EH (cell line): ENCODE data around the gene AOAH.
"Not testable (repeated sequence)": the region's sequence is repeated elsewhere in the genome, so short reads cannot be mapped to it uniquely, and the experiment has no call there.

Source experiments
- DNase-seq: peaks from one replicate; pipeline ENCODE4 v3.0.0-alpha.2; 2015; ENCODE audit warnings: low read depth

AOAH gene

GRCh38 chr7:36657036-36657660 is 67.1 kb downstream of the AOAH start:
- no peak for DNase-seq

GRCh38 chr7:36654436-36654835 is 69.9 kb downstream of the AOAH start:
- DNase-seq = no peak

GRCh38 chr7:36653663-36654355 is 70.5 kb downstream of the AOAH start:
- no peak for DNase-seq

- peak; percentile 63 for DNase-seq
Measured at GRCh38 chr7:36653008-36653662, 71.2 kb downstream of the AOAH start.

- DNase-seq = no peak
Measured at GRCh38 chr7:36652431-36652830, 71.9 kb downstream of the AOAH start.

GRCh38 chr7:36651404-36651803 is 72.9 kb downstream of the AOAH start:
- DNase-seq = peak; percentile 81

GRCh38 chr7:36650766-36651312 is 73.5 kb downstream of the AOAH start:
- no peak for DNase-seq

- DNase-seq = no peak
Measured at GRCh38 chr7:36650320-36650719, 74.0 kb downstream of the AOAH start.

GRCh38 chr7:36649319-36649718 is 75.0 kb downstream of the AOAH start:
- not testable (repeated sequence) for DNase-seq

- DNase-seq = no peak
Measured at GRCh38 chr7:36648441-36648840, 75.9 kb downstream of the AOAH start.

- no peak for DNase-seq
Measured at GRCh38 chr7:36644625-36645422, 79.5 kb downstream of the AOAH start.

GRCh38 chr7:36642414-36642813 is 81.9 kb downstream of the AOAH start:
- no peak for DNase-seq

- DNase-seq = no peak
Measured at GRCh38 chr7:36642010-36642409, 82.3 kb downstream of the AOAH start.

- no peak for DNase-seq
Measured at GRCh38 chr7:36640682-36641081, 83.6 kb downstream of the AOAH start.

GRCh38 chr7:36639826-36640225 is 84.5 kb downstream of the AOAH start:
- DNase-seq = no peak

GRCh38 chr7:36638586-36639263 is 85.6 kb downstream of the AOAH start:
- no peak for DNase-seq

GRCh38 chr7:36638140-36638539 is 86.2 kb downstream of the AOAH start:
- DNase-seq = no peak

GRCh38 chr7:36637417-36637816 is 86.9 kb downstream of the AOAH start:
- no peak for DNase-seq

- DNase-seq = no peak
Measured at GRCh38 chr7:36636126-36636525, 88.2 kb downstream of the AOAH start.

GRCh38 chr7:36635091-36635490 is 89.2 kb downstream of the AOAH start:
- DNase-seq = no peak

- DNase-seq = no peak
Measured at GRCh38 chr7:36633377-36633776, 90.9 kb downstream of the AOAH start.
